GM10847 (cell line): ENCODE data around the gene MPPED1.

Experiments used
- POLR2A ChIP-seq: IDR thresholded peaks from 2 replicates; pipeline ENCODE4 v1.6.1; 2011; ENCODE audit not compliant: insufficient read length; ENCODE audit errors: extremely low read depth

Gene MPPED1

GRCh38 chr22:43500792-43501785 is 89.3 kb downstream of the MPPED1 start:
- no peak for TF ChIP-seq POLR2A

- no peak for TF ChIP-seq POLR2A
Measured at GRCh38 chr22:43501878-43502277, 90.1 kb downstream of the MPPED1 start.

- no peak for TF ChIP-seq POLR2A
Measured at GRCh38 chr22:43502306-43502874, 90.6 kb downstream of the MPPED1 start.

DNA sequence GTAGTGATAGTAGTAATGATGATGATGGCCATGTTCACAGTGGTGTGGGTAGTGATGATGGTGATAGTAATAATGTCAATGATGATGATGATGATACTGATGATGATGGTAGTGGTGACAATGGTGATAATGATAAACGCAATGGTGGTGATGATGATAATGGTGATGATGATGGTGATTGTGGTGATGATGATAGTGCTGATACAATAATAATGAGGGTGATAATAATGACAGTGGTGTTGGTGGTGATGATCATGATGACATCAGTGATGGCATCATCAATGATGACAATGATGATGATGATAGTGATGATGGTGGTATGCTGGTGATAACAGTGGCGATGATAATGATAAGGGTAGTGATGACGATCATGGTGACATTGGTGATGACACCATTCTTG is 92.3 kb downstream of the MPPED1 start:
- TF ChIP-seq POLR2A: no peak

- no peak for TF ChIP-seq POLR2A
Measured at GRCh38 chr22:43504666-43505261, 93.0 kb downstream of the MPPED1 start.

- TF ChIP-seq POLR2A: no peak
Measured at GRCh38 chr22:43505423-43505822, 93.6 kb downstream of the MPPED1 start.

DNA sequence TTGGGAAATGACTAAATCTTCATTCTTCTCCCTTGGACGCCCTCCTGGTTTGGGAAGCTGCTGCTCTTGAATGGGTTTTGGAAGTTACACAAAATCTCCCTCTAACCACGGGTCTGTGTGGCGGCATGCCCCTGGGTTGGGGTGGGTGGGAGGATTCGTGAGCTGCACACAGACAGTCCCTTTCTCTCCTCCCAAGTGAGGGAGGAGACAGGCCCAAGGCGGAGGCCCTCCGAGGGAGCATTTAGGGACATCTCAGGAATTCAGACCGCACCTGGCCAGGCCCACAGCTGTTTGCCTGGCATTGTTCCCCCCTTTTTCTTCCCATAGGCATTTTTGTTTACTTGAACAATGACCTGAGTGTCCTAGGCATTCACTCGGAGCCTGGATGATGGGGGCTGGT is 94.1 kb downstream of the MPPED1 start:
- TF ChIP-seq POLR2A: no peak

- no peak for TF ChIP-seq POLR2A
Measured at GRCh38 chr22:43506487-43506886, 94.7 kb downstream of the MPPED1 start.

DNA sequence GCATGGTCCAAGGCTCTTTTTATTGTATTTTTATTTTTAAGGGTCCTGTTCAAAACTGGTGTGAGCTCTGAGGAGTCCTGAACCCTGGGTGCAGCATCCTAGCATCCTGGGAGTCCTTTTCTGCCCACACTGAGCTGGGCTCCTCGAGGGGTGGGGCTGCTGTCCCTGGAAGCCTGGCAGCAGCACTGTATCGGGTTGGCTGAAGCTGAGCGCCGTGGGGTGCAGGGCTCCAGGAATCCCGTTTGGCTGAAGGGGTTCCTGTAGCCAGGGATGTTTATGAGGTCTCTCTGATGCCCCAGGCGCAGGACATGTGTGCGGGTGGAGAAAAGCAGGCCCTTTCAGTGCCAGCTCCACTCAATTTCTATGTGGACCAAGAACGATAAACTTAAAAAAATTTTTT is 95.4 kb downstream of the MPPED1 start:
- no peak for TF ChIP-seq POLR2A

- TF ChIP-seq POLR2A: no peak
Measured at GRCh38 chr22:43508489-43508888, 96.7 kb downstream of the MPPED1 start.

- TF ChIP-seq POLR2A: no peak
Measured at GRCh38 chr22:43509337-43509736, 97.5 kb downstream of the MPPED1 start.

- TF ChIP-seq POLR2A: no peak
Measured at GRCh38 chr22:43510281-43511070, 98.7 kb downstream of the MPPED1 start.

DNA sequence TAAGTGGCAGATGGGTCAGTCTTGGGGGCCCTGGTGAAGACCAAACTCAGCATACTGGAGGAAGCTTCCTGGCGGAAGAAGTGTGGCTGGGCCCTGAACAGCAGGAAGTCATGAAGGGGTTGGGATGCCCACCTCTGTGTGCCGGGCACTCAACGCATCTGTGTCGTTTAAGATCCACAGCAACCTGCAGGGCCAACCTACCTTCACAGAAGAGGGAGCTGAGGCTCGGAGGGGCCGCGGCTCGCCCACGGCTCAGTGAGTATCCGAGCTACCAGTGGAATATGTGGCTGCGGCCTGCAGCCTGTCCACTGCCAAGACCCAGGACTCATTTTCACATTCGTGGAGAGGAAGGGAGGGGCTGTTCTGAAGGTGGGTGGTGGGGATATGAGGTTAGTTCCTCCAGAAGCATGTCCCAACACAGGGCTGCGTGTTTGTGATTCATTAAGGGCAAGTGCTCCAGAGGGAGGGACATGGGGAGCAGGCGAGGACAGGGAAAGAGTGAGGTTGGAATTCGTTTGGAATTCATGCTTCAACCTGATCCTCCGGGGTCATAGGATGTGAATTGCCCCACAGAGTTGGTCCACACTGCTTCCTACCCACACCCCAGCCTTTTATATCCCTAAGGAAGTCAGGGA is 99.6 kb downstream of the MPPED1 start:
- TF ChIP-seq POLR2A: no peak

DNA sequence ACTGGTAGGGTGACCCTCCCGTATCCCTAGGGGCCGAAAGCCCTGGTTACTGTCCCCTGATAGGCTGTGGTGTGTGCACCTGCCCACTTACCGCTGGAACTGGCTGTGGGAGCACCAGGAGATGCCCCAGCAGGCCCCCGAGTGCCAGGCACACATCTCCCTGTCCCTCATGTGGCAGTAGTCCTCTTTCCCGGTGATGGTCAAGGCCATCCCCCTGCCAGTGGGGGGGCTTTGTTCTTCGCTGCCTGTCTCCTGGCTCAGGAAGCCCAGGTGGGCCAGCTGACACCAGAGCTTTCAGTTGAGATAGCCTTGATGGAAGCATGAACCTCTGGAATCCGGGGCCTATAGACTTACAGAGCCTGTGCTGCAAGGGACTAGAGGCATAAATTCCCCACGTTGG is 100.5 kb downstream of the MPPED1 start:
- no peak for TF ChIP-seq POLR2A
